ENCODE measurements around the gene DPP6.
"Not testable (repeated sequence)": the region's sequence is repeated elsewhere in the genome, so short reads cannot be mapped to it uniquely, and the experiment has no call there.

GRCh38 chr7:154054664-154055063 is 2.5 kb downstream of the DPP6 start:
- not testable (repeated sequence) for TF ChIP-seq CTCF (conservative IDR thresholded peaks at IDR 0.05); EZH2 (IDR thresholded peaks at IDR 0.05; ENCODE audit: low read depth)
